Uterus (tissue), 2 donors: ENCODE measurements around the gene SNX30.

Source experiments
- CTCF ChIP-seq, 4 experiments: fragments of 200-600 bp in 2 of 4; fragments of 450-650 bp in 2 of 4; sonication (generic) in 2 of 4; IDR thresholded peaks; one replicate each; pipeline ENCODE4 v1.5.1; 2016 to 2019; ENCODE audit warnings: antibody characterized with exemption in 4 of 4, mild to moderate bottlenecking in 2 of 4, moderate library complexity in 1 of 4
- POLR2A ChIP-seq, 2 donors: fragments of 450-650 bp; IDR thresholded peaks; one replicate each; pipeline ENCODE4 v1.6.1; 2016; ENCODE audit warnings: antibody characterized with exemption in 2 of 2, mild to moderate bottlenecking in 1 of 2, moderate library complexity in 1 of 2

GRCh38 chr9:112815868-112816267 lies 65.3 kb downstream of the SNX30 start:
- TF ChIP-seq CTCF (IDR thresholded peaks at IDR 0.05) (no peak), POLR2A (IDR thresholded peaks at IDR 0.05) (no peak)
